ENCODE data around the gene LRRC52.

Gene LRRC52

DNA sequence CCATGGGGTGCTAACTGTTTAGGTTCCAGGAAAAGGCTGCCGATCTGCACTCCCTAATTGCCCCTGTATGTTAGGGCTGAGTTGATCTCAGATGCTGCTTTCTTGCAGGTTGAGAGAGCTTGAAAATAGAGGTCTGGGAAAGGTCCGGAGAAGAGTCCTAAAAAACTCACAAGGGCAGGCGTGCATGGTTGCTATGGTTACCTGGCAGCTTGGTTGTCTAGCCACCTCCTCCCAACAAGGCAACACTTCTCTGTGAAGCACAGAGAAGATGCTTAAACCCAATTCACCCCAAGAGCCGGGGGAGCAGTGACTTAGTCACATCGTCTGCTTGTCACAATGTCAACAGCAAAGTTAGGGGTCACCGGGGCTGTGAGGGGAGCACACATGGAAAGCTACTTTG, 31.0 kb upstream of the LRRC52 start:
- no peak overlapping the region for H3K27ac ChIP-seq (ENCODE audit: low read length)
- no peak overlapping the region for H3K4me2 ChIP-seq (ENCODE audit: low read depth, low read length)
- no peak for DNase-seq
- H3K9ac ChIP-seq (ENCODE audit: low read length): no peak overlapping the region
- no peak for TF ChIP-seq EZH2 (optimal IDR thresholded peaks at IDR 0.05; ENCODE audit: low read depth, low read length)
- no peak for TF ChIP-seq CTCF (IDR thresholded peaks at IDR 0.05; ENCODE audit: low read length)
- TF ChIP-seq EZH2phosphoT487 (IDR thresholded peaks at IDR 0.05; ENCODE audit: low read length): no peak
- H3K4me1 ChIP-seq (ENCODE audit: low read length): peaks cover 42% of the 10 kb centered on the region
- no peaks in the 10 kb centered on the region for H3K9me3 ChIP-seq (replicated peaks; ENCODE audit: insufficient read depth, low read length)
- H3K9me2 ChIP-seq (replicated peaks; ENCODE audit: insufficient read depth, low read length): no peaks in the 10 kb centered on the region
- H3K36me3 ChIP-seq (replicated peaks; ENCODE audit: insufficient read depth, low read length): no peaks in the 10 kb centered on the region
- peaks cover 4% of the 10 kb centered on the region; the same call in 1 of the 2 replicates for H3F3A ChIP-seq (ENCODE audit: insufficient read depth, low read length)
- H4K20me1 ChIP-seq (ENCODE audit: insufficient read depth, low read length): no peaks in the 10 kb centered on the region
- H3K27me3 ChIP-seq (replicated peaks; ENCODE audit: insufficient read depth, low read length): no peaks in the 10 kb centered on the region
- H2AFZ ChIP-seq (ENCODE audit: low read length): no peak overlapping the region
- H3K4me3 ChIP-seq (ENCODE audit: low read length): no peak overlapping the region
- no peaks in the 10 kb centered on the region for H3K79me2 ChIP-seq (ENCODE audit: low read length)

DNA sequence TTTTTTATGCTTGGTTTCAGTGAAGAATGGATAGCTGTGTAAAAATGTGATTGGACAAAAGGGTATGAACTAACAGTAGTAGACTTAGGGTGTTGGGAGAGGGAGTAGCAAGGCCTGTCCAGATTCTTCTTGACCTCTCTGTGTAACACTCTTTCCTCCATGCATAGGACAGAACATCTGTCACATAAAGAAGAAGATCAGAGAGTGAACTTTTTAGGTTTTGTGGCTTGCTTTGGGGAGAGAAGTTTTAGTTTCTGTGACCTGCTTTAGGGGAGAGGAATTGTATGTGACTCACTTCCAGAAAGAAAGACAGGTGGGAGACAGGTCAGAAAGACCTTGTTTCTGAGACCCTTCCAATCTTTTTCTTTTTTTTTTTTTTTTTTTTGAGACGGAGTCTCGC, 27.3 kb upstream of the LRRC52 start:
- DNase-seq: peak; percentile 45
- Histone ChIP-seq H3K27ac (ENCODE audit: low read length) (peak overlapping the region; percentile 56; the same call in 1 of the 2 replicates), H3K27me3 (replicated peaks; ENCODE audit: insufficient read depth, low read length) (no peaks in the 10 kb centered on the region), H3K79me2 (ENCODE audit: low read length) (no peaks in the 10 kb centered on the region), H3K9me3 (replicated peaks; ENCODE audit: insufficient read depth, low read length) (no peaks in the 10 kb centered on the region), H3K4me3 (ENCODE audit: low read length) (no peak overlapping the region), H3K9me2 (replicated peaks; ENCODE audit: insufficient read depth, low read length) (no peaks in the 10 kb centered on the region), H4K20me1 (ENCODE audit: insufficient read depth, low read length) (no peaks in the 10 kb centered on the region), H3K4me2 (ENCODE audit: low read depth, low read length) (0 out of 2 replicates have a peak overlapping the region, but pooled peaks have one; percentile 17), H3K4me1 (ENCODE audit: low read length) (peaks cover 25% of the 10 kb centered on the region), H2AFZ (ENCODE audit: low read length) (no peak overlapping the region), H3F3A (ENCODE audit: insufficient read depth, low read length) (no peaks in the 10 kb centered on the region), H3K36me3 (replicated peaks; ENCODE audit: insufficient read depth, low read length) (no peaks in the 10 kb centered on the region), H3K9ac (ENCODE audit: low read length) (no peak overlapping the region)
- TF ChIP-seq EZH2 (optimal IDR thresholded peaks at IDR 0.05; ENCODE audit: low read depth, low read length) (no peak), EZH2phosphoT487 (IDR thresholded peaks at IDR 0.05; ENCODE audit: low read length) (no peak), CTCF (IDR thresholded peaks at IDR 0.05; ENCODE audit: low read length) (no peak)

- no peaks in the 10 kb centered on the region for H3K79me2 ChIP-seq (ENCODE audit: low read length)
- no peaks in the 10 kb centered on the region for H3F3A ChIP-seq (ENCODE audit: insufficient read depth, low read length)
- no peak for DNase-seq
- no peak overlapping the region for H3K27ac ChIP-seq (ENCODE audit: low read length)
- H3K9me3 ChIP-seq (replicated peaks; ENCODE audit: insufficient read depth, low read length): no peaks in the 10 kb centered on the region
- no peaks in the 10 kb centered on the region for H3K9me2 ChIP-seq (replicated peaks; ENCODE audit: insufficient read depth, low read length)
- H4K20me1 ChIP-seq (ENCODE audit: insufficient read depth, low read length): no peaks in the 10 kb centered on the region
- no peak overlapping the region for H3K9ac ChIP-seq (ENCODE audit: low read length)
- no peaks in the 10 kb centered on the region for H3K27me3 ChIP-seq (replicated peaks; ENCODE audit: insufficient read depth, low read length)
- no peak for TF ChIP-seq EZH2phosphoT487 (IDR thresholded peaks at IDR 0.05; ENCODE audit: low read length)
- TF ChIP-seq EZH2 (optimal IDR thresholded peaks at IDR 0.05; ENCODE audit: low read depth, low read length): no peak
- TF ChIP-seq CTCF (IDR thresholded peaks at IDR 0.05; ENCODE audit: low read length): no peak
- H3K36me3 ChIP-seq (replicated peaks; ENCODE audit: insufficient read depth, low read length): no peaks in the 10 kb centered on the region
- no peak overlapping the region for H3K4me3 ChIP-seq (ENCODE audit: low read length)
- H3K4me2 ChIP-seq (ENCODE audit: low read depth, low read length): no peak overlapping the region
- no peak overlapping the region for H2AFZ ChIP-seq (ENCODE audit: low read length)
- peaks cover 18% of the 10 kb centered on the region for H3K4me1 ChIP-seq (ENCODE audit: low read length)
Observed at GRCh38 chr1:165520646-165521045, 23.2 kb upstream of the LRRC52 start.
